GM18502 (cell line): ENCODE data around the gene NFATC2IP.
"Not testable (repeated sequence)": the region's sequence is repeated elsewhere in the genome, so short reads cannot be mapped to it uniquely, and the experiment has no call there.

Experiments used
- ATAC-seq: cut with Tn5 transposase; IDR thresholded peaks from one replicate; pipeline ENCODE4 v1.9.1; 2021; ENCODE audit warnings: mild to moderate bottlenecking; ENCODE audit not compliant: unreplicated experiment, poor library complexity

The NFATC2IP gene

DNA sequence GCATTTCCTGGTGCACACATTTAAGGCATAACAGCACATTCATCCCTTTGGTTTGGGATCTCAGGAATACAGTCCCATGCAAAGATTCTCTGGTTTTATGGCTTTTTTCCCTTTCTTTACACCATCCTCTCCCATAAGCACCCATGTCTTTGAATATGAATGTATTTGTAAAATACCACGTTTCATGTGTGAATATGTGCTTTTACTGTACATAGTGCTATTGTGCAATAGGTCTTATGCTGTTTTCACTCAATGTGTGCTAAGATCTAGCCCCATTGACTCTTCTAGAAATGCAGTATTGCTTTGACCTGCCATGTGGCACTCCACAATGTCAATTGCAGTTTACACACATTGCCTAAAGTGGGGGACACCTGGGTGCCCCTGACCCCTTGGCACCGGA lies 13.8 kb downstream of the NFATC2IP start:
- no peak for ATAC-seq

DNA sequence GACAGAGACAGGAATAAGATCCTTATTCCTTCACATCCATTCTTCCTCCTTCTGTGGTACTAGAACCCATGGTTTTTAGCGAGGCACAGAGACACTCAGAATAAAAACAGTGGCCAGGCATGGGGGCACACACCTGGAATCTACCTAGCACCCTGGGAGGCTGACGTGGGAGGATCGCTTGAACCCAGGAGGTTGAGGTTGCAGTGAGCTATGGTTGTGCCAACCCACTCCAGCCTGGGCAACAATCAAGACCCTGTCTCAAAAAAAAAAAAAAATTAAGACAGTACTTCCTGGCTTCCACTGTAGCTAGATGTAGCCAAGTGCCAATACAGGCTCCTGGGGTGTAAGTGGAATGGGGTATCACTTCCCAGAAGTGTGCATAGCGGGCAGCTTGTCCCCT lies 16.4 kb downstream of the NFATC2IP start:
- no peak for ATAC-seq

DNA sequence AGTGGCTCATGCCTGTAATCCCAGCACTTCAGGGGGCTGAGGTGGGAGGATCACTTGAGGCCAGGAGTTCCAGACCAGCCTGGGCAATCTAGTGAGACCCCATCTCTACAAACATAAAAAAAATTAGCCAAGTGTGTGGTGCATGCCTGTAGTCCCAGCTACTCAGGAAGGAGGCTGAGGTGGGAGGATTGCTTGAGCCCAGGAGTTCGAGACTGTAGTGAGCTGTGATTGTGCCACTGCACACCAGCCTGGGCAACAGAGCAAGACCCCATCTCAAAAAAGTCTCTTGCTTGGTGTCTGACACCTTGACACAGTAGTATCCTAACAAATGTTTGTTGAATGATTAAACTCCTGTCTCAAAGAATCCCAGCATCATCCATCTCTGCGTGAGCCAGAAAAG lies 19.0 kb downstream of the NFATC2IP start:
- not testable (repeated sequence) for ATAC-seq

DNA sequence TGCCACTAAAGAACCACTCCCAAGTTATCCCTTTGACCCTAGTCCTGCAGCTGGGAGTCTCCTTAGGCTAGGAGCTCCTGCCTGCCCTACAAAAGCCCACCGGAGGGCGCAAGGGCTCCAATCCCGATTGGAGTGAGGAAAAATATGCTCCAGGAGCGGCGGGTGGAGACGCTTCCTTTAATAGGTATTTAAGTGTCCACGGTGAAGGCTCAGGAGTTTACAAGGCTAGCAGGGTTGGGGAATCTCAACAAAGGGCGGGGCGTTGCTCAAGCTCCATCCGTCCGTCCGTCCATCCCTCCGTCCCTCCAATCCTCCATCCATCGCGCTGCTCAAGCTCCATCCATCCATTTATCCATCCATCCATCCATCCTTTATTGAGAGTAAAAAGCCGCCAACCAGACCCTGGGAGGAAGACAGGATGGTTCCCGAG lies 23.3 kb downstream of the NFATC2IP start:
- peak; percentile 20 for ATAC-seq

GRCh38 chr16:28974437-28975157 lies 23.9 kb downstream of the NFATC2IP start, which contains the start of gene SPNS1:
SPNS1 (plus strand) TSS chr16:28974778; CDS start chr16:28975152, 374 bp downstream.
- peak; percentile 80 for ATAC-seq

- ATAC-seq, result peak; percentile 26
Observed at GRCh38 chr16:28975158-28975599, 24.4 kb downstream of the NFATC2IP start.

- no peak for ATAC-seq
Observed at GRCh38 chr16:28977703-28978662, 27.2 kb downstream of the NFATC2IP start.

- ATAC-seq, result not testable (repeated sequence)
Observed at GRCh38 chr16:28980330-28980729, 29.6 kb downstream of the NFATC2IP start.

DNA sequence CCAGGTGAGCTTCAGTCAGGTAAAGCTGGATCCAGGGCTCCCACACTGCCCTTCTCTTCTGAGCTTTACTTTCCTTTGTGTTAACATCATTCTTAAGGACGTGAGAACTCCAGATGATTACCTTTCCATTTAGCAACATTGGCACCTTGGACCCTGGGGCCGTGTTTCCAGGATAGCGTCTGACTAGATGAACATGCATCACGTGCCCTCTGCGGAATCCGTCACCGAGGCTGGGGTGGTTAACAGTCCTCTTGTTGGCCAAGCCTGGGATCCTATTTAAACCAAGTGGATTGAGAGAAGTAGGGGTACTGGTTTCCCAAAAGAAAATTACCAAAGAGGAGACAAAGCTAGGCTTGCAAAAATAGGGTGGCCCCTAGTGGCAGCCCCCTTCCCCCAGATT lies 30.2 kb downstream of the NFATC2IP start:
- ATAC-seq, result no peak

DNA sequence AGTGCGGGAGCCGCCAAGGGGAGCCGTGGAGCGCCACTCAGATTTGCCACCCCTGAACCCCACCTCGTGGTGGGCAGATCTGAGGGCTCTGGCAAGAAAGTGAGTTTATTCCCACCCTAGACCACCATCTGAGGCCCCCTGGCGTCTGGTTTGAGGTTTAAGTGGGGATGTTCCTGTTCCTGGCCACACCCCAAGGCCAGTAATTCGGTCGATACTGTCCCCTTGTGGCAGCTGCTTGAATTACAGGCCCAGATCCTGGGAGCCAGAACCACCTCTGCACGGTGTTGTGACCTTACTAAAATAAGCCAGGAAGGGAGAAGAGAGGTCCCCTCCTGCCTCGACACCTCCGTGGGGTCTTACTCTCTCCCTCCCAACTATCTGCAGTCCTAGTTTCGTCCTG lies 30.8 kb downstream of the NFATC2IP start:
- ATAC-seq, result no peak

DNA sequence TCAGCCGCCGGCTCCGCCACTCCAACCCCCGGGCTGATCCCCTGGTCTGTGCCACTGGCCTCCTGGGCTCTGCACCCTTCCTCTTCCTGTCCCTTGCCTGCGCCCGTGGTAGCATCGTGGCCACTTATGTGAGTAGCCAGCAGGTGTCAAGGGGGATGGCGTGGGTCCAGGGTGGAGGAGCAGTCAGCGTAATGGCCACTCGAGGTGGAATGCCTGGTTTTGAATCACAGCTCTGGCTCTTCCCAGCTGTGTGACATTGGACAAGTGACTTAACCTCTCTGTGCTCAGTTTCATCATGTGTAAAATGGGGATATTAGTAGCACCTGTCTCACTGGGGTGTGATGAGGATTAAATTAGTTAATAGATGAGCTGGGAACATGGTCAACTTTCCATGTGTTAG lies 31.7 kb downstream of the NFATC2IP start:
- ATAC-seq, result no peak

- no peak for ATAC-seq
Observed at GRCh38 chr16:28982949-28983348, 32.2 kb downstream of the NFATC2IP start.

DNA sequence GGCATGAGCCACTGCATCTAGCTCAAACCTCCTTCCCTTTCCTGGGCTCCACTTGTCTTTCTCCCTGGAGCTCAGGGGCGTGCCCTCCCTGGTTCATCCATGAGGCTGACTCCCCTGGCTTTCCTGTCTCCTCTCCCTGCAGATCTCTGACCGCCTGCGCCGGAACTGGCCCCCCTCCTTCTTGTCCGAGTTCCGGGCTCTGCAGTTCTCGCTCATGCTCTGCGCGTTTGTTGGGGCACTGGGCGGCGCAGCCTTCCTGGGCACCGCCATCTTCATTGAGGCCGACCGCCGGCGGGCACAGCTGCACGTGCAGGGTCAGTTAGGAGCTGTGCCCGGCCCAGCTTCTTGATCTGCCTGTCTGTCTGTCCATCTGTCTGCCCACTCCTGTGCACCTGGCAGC lies 32.9 kb downstream of the NFATC2IP start:
- no peak for ATAC-seq

GRCh38 chr16:28984091-28984490 lies 33.4 kb downstream of the NFATC2IP start:
- ATAC-seq, result no peak

DNA sequence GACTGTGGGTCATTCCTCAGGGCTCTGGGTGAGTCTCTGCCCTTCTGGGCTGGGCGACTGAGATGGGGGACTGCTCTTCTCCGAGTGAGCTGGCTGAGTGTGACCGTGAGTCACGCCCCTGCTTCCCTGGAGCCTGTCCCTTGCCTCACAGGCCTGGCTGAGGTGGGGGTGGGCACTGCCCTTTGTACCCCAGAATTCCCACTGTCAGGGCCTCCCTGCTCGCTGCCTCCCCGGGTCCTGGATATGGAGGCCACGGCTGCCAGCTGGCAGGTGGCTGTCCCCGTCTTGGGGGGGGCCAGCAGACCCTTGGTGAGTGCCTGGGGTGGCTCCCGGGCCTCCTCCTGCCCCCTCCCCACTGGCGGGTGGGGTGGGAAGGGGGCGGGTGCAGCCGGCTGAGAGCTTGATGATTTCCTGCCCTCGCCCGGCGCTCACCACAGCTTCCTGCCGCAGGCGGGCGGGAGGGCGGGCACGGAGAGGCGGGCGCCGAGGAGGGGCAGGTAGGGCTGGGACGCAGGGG lies 33.9 kb downstream of the NFATC2IP start, which contains the start of gene LAT:
Gene LAT, plus strand, starts transcription at position 434 of the 517 bp plus-strand sequence. CDS start 366 bp downstream, outside the sequence.
- no peak for ATAC-seq

- no peak for ATAC-seq
Observed at GRCh38 chr16:28985211-28986041, 34.7 kb downstream of the NFATC2IP start.

DNA sequence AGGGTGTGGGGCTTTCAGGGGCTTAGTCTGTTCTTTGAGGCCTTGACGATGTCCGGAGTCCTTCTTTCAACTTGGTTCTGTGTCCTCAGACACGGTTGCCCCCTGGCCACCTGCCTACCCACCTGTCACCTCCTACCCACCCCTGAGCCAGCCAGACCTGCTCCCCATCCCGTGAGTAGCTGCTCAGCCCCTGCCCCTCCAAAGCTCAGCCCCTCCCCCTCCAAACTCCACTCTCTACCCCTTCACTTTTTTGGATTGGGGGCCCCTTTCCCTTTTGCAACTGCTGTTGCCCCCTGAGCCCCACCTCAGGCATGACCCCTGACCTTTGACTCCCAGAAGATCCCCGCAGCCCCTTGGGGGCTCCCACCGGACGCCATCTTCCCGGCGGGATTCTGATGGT lies 35.3 kb downstream of the NFATC2IP start:
- ATAC-seq, result no peak

GRCh38 chr16:28986492-28986891 lies 35.8 kb downstream of the NFATC2IP start:
- ATAC-seq, result no peak

- ATAC-seq, result no peak
Observed at GRCh38 chr16:28987170-28987853, 36.6 kb downstream of the NFATC2IP start.
